ENCODE data around the gene SEPTIN12.

- TF ChIP-seq CTCF (IDR thresholded peaks at IDR 0.05) (no peak), POLR2A (IDR thresholded peaks at IDR 0.05) (no peak)
Measured at GRCh38 chr16:4800290-4801041, 12.3 kb upstream of the SEPTIN12 start.
